Right hindlimb (tissue), 1 donor: ENCODE data around the gene FAM89B.
A peak's percentile ranks its signal among the peaks of the same experiment; 100 is the strongest.

ENCODE experiments used
- DNase-seq: peaks from one replicate; pipeline ENCODE4 v3.0.0-alpha.2; 2018

The FAM89B gene

DNA sequence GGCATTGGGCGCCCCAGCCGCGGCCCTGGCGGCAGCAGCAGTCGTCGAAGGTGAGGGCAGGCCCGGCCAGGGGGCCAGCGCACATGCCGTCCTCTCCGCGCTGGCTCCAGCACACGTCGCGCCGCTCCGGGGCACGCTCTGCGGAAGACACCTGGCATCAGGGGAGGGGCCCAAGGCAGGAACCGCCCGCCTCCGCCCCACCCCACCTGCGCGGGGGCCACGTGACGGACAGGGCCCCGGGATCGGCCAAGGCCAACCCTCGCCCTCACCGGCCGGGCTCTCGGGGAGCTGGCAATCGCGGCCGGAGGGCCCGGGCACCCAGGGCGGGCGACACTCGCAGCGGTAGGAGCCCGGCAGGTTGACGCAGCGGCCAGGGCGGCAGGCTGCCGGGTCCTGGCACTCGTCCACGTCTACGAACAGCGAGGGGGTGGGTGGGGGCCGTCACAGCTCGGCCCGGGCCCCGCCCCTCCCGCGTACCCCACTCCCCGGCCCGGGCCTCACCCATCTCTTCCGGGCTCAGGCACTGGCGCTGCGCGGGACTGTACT lies 32.5 kb upstream of the FAM89B start:
- DNase-seq = no peak

DNA sequence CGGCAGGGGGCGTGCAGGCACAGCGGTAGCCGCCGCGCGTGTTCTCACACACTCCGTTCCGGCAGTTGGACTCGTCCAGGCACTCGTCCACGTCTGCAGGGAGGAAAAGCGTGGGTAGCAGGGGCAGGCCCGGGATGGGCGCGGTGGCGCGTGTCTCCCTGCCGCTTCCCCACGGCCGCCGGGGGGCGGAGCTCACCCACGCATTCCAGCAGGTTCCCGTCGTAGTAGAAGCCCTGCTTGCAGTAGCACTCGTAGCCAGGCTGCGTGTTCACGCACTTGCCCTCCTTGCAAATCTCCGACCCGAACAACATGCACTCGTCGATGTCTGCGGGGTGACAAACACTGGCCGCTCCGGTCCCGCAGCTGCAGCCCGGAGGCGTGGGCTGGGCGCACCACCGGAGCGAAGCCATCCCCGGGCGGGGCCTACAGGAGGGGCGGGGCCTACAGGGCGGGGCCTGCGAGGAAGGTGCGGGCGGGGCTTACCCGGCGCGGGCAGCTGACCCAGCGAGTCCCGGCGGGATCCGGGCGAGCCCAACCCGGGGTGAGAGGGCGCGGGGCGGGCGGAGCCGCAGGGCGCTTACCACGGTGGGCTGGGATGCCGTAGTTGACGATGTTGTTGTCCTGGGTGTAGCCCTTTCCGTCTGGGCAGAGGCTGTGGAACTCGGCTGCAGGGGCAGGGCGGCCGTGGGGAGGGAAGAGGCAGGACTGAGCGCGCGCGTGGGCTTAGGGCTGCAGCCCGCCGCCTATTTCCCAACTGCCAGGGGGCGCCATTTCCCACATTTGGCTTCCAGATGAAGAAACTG lies 31.8 kb upstream of the FAM89B start:
- DNase-seq = peak; percentile 93

DNA sequence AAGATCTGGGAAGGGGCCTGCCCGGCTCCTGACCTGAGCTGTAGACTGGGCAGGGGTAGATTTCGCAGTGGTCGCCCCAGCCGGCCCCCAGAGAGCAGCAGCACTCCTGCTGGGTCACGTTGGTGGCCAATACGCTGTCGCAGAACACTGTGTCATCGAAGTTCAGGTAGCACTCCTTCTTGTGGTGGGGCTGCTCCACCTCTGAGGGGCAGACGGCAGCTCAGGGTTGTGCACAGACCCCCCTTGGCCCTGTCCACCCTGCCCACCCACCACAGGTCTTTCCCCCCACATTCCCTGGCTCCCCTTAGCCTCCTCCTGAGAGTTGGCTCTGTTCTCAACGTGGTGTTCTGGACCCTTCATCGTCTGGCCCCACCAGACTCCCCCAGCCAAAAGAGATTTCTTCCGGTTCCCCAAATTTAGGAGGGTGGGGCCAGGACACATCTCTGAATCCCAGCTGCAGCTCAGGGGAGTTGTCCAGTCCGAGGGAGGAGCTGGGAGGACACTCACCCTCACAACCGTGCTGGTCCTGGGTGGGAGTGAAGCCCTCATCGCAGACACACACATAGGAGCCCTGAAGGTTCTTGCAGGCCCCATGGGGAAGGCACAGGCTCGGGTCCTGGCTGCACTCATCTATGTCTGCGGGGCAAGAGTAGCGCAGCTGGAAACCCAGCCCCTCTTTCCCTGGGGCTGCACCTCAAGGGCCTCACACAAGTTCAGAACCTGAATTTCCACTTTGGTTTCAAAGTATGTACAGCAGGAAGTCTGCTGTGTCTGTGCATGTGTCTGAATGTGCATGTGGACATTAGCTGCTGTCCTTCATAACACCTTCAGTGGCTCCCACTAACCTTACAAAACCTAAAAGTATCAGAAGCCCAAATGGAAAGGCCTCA lies 31.0 kb upstream of the FAM89B start:
- DNase-seq = peak; percentile 13

DNA sequence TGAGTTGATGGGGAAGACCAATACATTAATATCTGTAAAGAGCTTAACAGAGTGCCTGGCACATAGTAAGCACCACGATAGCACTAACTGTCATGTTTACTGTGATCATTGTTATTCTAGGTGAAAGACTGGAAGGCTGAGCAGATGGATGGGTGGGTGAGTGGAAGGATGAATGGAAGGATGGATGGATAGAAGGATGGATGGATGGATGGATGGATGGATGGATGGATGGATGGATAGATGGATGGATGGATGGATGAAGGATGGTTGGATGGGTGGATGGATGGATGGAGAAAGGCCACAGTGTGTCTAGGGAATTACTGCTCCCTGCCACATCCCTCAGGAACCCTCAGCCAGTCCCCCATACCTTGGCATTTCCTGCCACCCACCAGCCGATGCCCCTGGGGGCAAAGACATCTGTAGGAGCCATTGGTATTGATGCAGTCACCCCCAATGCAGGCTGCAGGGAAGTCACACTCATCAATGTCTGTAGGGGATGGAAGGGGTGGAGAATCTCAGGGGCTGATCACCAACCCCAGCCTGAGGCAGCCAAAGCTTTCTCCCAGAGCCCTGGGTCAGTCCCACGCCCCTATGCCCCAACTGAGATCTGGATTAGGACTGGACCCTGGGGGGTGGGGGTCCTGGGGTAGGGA lies 29.5 kb upstream of the FAM89B start:
- DNase-seq = no peak

DNA sequence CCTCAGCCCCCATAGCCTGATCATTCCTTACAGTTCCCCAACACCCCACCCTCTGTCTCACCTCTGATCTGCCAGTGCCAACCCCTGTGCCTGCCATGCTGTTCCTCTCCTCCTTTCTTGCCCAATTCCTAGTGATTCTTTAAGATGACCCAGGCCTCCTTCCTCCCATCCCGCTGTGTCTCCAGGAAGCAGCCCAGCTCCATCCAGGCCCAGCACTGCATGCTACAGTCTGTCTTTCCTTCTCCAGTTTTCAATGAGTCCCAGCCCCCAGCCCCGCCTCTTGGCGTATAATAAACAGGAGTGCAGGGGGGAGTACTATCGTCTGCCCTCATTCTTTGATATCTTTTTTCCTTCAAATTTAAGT lies 26.5 kb upstream of the FAM89B start:
- no peak for DNase-seq

DNA sequence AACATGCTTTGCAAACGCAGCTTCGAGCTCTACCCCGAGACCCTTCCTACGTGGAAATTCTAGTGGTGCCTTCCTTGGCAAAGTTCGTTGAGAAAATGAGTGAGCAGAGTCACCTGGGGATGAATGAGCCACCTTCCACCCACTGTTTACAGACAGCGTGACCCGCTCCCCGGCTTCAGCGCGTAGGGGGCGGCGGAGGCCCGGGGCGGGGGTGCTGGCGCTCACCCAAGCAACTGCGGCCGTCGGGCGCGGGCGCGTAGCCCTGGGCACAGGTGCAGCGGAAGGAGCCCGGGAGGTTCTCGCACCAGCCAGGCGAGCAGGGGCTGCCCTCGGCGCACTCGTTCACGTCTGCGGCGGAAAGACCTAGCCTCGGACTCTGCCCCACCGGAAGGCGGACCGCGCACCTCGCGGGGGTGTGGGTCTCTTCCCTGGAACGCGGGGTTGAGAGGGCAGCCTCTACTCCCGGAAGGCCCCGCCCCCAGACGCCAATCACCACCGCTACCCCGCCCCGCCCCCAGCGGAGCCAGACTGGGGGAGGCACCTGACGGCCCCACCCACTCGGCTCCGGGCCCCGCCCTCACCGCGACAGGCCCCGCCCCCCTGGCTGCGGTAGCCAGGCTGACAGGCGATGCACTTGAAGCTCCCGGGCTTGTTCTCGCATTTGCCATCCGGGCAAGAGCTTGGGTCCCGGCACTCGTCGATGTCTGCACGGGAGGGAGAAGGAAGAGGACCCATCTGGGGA lies 25.9 kb upstream of the FAM89B start:
- DNase-seq = peak; percentile 66

DNA sequence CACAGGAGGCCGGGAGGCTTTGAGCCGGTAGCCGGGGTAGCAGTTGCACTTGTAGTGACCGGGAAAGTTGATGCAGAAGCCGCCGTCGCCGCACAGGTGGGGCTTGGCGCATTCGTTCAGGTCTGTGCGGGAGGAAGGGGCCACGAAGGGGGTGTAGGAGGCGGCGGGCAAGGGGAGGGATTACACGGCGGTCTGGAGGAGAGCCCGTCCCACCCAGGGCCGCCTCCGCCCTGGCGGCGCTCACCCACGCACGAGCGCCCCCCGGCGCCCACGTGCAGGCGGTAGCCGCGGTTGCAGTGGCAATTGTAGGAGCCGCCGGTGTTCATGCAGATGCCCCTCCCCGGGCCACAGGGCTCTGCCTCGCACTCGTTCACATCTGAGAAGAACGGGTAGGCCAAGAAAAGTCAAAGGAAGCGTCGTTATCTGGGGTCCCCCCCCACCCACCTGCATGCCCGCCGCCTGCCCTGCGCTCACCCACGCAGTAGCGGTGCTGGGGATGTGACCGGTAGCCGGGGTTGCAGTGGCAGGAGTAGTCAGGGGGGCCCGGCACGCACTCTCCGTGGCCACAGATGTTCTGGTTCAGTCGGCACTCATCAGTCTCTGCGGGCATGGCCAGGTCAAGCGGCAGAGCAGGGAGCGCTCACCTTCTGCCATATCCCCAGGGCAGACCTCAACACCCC lies 24.8 kb upstream of the FAM89B start:
- no peak for DNase-seq

DNA sequence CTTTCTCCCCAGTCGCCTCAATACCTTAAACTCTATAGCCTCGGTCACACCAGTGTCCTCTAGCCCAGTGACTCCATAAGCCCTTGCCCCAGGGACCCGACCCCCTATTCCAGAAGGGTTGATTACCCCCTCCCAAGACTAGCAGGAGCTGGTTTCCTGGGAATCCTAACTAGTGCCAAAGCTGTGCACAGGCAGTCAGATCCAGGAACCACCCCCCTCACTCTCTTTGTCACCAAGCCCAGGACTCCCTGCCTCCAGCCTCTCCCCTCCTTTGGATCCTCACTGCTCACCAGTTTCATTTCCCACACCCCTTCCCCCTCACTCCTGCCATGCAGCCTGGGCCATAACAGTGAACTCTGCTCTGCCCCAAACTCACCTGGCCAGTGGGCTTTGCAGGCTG lies 23.9 kb upstream of the FAM89B start:
- DNase-seq = no peak

DNA sequence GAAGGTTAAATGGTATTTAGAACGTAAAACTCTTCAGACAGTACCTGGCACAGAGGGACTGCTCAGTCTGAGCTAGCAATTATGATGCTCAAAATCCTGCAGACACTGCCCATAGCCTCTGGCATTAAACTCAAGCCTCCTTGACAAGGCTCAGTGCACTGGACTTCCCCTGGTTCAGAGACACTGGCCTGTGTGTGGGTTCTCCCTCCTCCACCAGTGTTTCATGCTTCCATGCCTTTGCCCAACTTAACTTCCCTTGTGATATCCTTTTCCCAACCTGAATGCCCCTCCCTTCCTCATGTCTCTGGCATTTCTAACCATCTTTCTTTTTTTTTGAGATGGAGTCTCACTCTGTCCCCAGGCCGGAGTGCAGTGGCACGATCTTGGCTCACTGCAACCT lies 23.2 kb upstream of the FAM89B start:
- no peak for DNase-seq

DNA sequence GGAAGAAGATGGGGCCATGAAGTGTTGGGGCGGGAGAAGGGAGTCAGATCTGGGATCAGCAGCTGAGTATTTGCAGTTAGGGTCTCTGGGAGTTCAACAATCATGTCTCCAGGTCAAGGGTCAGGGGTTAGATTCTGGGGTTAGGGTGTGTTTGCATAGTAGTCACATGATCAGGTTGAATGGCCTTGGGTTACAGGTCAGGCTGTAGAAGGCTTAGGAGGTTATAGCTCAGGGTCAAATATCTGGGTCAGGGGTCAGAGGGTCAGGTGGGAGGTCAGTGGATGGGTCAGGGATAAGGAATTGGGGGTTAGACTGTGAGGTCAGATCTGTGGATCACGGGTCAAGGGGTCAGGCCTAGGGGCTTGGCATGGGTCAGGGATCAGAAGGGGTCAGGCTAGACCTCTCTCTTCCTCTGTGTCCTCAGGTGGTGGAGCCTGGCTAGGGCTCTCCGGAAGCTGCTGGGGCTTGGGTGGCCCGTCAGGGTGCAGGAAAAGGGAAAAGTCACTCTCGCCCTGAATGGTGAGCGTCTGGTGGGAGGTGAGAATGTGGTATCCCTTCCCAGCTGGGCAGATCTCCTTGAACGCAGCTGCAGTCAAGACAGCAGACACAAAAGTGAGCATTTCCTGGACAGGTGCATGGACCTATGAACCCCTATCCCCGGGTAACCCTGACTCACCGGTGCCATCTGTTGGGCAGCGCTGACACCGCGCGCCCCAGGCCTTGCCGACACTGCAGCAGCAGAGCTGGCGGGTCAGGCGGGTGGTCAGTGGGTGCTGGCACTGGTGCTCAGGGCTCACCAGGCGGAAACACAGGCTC lies 20.6 kb upstream of the FAM89B start:
- DNase-seq = no peak

DNA sequence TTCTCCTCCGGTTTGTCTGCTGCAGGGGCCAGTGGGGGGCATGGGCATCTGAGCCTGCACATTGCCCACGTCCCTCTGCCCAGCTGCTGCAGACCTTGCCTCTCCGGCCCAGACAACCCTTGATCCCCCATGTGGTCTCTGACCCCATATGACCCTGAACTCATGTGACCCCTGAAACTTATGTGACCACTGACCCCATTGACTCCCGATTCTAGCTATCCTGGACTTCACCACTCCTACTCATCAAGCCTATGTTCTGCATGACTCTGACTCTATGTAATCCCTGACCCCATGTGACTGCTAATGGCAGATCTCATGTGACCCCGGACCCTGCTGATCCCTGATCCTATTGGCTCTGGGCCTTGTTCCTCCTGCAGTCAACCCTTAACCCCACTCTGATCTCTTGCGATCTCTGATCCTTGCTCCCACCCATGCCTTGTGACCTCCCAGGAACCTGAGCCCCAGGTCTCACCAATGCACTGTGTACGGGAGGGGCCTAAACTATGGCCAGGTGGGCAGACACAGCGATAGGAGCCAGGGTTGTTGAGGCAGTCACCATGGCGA lies 19.9 kb upstream of the FAM89B start:
- no peak for DNase-seq

DNA sequence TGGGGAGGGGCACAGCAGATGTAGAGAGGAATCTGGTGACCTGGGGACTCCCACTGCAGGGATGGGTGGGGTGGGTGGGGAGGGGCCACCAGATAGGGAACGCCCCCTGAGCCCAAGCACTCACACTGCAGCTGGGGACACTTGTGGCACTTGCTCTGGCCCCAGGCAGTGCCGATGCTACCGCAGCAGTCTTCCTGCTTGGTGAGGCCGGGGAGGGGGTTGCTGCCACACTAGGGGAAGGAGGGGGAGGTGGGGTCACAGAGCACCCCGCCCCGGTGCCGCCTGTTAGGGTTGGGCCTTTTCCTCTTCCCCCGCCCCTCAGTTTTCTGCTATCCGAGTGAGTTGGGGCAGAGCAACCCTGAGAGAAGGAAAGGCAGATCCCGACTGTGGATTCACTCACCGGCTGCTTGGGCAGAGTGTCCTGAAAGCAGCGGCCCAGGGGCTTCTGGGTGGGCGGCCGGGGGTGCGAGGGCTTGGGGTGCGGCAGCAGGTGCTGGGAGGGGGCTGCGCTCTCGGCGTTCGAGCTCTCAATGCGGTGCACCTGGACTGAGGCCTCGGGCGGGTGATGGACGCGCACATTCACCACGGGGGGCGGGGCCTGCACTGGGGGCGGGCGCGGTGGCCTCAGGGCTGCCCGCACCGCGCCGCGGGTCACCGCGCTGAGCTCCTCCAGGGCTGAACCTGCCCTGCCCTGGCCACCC lies 18.9 kb upstream of the FAM89B start:
- no peak for DNase-seq

DNA sequence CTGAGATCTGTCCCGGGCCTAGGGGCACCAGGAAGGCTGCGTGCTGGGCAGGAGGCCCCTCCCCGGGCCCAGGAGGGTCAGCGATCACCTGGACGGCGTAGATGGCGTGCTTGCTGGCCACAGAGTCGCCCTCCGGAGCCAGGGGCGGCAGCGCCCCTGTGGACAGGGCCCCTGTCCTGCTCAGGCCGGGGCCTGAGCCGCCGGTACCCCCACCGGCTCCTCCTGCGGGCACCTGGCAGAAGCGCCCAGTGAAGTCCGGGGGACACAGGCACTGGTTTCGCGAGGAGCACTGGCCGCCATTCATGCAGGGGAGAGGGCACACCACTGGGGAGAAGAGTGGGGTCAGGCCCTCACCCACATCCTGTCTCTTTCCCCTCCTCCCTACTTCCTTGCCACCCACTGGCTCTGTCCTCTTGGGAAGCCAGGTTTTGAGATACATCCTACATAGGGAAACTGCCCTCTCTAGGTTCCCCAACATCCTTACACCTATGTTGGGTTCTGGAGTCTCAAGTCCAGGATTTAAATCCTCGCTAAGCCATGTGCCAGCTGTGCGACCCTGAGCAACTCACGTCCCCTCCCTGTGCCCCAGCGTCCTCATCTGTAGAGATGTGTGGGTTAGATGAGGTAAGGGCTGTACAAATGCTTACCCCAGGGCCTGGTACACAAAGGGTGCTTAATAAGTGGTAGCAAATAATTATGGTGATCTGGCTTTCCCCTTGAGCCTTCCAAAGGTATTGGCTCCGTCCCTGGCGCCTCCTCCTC lies 18.1 kb upstream of the FAM89B start:
- no peak for DNase-seq

DNA sequence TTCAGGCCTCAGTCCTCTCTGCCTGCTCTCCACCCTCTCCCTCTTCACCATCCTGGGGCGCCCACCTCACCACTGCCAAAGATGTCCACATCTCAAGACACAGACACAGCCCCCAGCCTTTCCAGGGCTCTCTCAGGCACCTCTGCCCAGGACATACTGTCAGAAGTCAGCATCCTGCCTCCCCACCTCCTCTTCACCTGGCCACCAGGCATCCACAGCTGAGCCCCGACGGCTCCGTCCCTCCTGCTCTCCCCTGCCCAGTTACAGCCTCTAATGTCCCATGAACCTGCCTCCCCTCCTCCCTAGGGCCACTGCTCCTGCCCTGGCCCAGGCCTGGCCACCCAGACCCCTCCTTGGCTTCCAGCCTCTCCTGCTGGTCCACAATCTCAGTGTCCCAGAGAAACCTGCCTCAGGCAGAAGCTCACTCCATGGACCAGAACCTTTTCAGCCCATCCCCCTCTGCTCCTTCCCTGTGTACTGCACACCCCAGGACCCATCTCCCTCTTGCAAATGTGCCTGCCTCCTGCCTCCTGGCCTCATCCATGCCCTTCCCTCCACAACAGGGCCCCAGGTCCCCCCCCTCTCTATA lies 17.4 kb upstream of the FAM89B start:
- DNase-seq = no peak

DNA sequence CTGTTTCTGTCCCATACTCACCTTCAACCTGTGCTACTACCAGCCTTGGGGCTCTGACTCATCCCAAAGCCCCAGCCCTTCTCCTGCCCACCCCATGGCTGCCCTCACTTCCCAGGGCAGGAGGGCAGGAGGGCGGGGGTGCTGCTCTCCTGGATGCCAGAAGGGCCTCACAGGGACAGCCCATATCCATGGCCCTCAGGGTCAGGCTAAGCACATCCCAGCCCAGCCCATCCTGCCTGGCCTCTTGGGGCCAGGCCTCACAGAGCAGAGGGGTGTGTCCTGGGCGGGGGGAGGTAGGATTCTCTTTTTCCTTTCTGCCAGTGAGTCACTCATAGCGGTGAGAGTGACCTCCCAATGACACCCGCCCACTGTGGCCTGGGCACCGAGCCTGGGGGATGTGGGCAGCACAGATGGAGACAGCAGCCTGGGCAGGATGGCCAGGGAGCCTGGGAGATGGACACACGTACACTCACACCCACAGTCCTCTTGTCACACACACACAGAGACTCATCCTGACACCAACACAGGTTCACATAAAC lies 16.6 kb upstream of the FAM89B start:
- peak; percentile 73 for DNase-seq

DNA sequence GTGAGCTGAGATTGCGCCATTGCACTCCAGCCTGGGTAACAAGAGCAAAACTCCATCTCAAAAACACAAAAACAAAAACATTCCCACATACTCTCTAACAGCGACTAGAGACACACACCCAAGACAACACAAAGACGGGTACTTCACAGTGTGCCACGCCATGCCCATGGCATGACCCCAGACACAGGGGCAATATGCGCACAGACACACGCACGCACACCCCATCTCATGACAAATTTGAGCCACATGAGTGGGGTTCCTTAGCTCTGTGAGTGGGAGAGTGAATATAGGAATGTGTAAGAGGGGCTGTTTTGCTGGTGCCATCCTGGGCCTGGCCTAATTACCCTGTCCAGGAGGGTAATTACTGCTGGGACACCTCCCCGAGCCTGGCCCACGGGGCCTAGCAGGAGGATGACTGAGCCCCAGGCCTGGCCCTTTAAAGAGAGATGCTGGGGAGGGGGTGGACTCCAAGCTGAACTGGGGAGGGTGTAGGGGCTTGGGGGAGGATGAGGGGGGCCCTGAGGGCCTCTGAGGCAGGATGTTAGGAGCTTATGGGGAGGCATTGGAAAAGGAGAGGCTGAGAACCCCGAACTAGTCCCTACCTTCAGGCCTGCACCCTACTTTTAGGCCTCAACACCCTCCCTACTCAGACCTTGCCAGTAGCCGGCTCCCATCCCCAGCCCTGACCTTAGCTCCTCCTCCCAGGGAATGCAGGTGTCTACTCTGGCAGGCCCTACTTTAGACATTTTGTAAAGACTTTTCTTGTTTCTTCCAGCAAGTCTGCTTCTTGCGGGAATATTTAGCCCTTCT lies 15.7 kb upstream of the FAM89B start:
- DNase-seq = no peak

DNA sequence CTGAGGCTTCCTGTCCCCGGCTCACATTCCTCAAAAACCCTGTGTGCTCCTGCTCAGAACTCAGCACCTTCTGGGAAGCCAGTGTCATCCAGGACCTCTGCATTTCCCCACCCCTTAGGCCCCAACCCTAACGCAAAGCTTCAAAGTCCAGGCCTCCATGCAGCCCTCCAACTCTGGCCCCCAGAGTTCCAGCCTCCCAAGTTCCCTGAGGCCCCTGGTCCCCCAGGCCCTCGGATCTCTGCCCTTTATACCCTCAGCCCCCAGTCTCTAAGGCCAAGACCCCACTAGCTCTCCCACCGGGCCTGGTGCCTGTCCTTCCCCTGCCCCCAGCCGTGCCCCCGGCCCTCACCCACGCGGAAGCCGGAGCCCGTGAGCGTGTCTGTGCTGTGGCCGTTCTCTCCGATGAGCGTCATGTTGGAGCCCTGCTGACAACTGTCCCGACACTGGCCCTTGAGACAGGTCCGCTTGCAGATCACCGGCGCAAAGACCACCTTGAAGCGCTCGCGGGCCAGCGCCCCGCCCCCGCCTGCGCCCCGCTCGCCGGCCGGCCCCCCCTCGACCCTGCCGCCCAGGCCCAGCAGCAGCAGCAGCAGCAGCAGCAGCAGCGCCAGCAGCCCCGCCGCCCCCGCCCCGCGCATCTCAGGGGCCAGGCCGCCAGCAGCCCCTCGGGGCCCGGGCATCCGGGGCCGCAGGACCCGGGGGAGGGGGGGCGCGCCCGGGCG lies 14.9 kb upstream of the FAM89B start:
- DNase-seq = peak; percentile 63
